HepG2 (cell line): ENCODE data around the gene HYAL2.

Source experiments
- DR1 ChIP-seq: sonication (generic); formaldehyde crosslinking; IDR thresholded peaks from 2 replicates; pipeline ENCODE4 v1.8.0; 2021; ENCODE audit warnings: mild to moderate bottlenecking, missing genetic modification reagents, inconsistent platforms
- HDAC6 ChIP-seq: fragments of 200-600 bp; sonication (generic); IDR thresholded peaks from 2 replicates; pipeline ENCODE4 v1.7.0; 2017; ENCODE audit warnings: mild to moderate bottlenecking, antibody characterized with exemption, low read length, low read depth
- RORA ChIP-seq: sonication (generic); formaldehyde crosslinking; IDR thresholded peaks from 2 replicates; pipeline ENCODE4 v1.5.0; 2020; ENCODE audit warnings: mild to moderate bottlenecking, missing genetic modification reagents, moderate library complexity
- SPEN ChIP-seq: sonication (generic); formaldehyde crosslinking; IDR thresholded peaks from 2 replicates; pipeline ENCODE4 v1.5.1; 2020; ENCODE audit warnings: low read depth, mild to moderate bottlenecking, missing genetic modification reagents
- TEAD2 ChIP-seq: sonication (generic); formaldehyde crosslinking; IDR thresholded peaks from 2 replicates; pipeline ENCODE4 v1.9.0; 2021; ENCODE audit warnings: missing genetic modification reagents
- U2AF2 ChIP-seq: fragments of 200-400 bp; formaldehyde crosslinking; IDR thresholded peaks from 2 replicates; pipeline ENCODE4 v1.6.1; 2017; ENCODE audit warnings: low read depth, mild to moderate bottlenecking, low read length
- ZNF343 ChIP-seq: sonication (generic); formaldehyde crosslinking; IDR thresholded peaks from 2 replicates; pipeline ENCODE4 v1.4.0; 2020; ENCODE audit warnings: mild to moderate bottlenecking, missing genetic modification reagents
- ZNF496 ChIP-seq: sonication (generic); formaldehyde crosslinking; IDR thresholded peaks from 2 replicates; pipeline ENCODE4 v1.8.1; 2023; ENCODE audit warnings: mild to moderate bottlenecking, moderate library complexity, missing genetic modification reagents; ENCODE audit not compliant: insufficient replicate concordance
- ZNF616 ChIP-seq: sonication (generic); formaldehyde crosslinking; IDR thresholded peaks from 2 replicates; pipeline ENCODE4 v1.5.0; 2020; ENCODE audit warnings: low read depth, mild to moderate bottlenecking, missing genetic modification reagents
- ZNF660 ChIP-seq: sonication (generic); formaldehyde crosslinking; IDR thresholded peaks from 2 replicates; pipeline ENCODE4 v1.5.1; 2020; ENCODE audit warnings: mild to moderate bottlenecking, low read depth, missing genetic modification reagents, borderline replicate concordance

DNA sequence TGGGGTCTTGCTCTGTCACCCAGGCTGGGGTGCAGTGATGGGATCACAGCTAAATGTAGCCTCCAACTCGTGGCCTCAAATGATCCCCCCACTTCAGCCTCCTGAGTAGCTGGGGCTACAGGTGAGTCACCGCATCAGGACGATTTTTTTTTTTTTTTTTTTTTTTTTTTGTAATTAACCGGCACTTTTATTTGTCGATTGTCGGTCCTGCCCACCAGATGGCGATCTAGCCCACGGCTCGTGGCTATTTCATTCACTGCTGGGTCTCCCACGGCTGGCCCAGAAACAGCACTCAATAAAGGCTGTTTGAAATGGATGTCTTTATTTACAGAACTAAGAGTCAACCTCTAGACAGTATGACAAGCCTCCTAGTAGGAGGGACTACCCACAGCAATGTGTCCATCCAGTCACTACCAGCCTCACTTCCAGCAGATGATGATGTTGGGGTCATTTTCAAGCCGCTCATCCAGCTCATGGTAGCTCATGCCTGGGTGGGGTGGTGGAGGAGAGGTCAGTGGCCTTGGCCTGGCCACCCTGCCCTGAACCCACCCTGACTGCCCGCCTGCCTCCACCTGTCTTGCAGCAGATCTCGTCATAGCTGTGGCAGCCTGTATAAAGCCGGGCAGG, 24.8 kb upstream of the HYAL2 start:
- TF ChIP-seq ZNF496 = no peak
- no peak for TF ChIP-seq ZNF616 (CRISPR knock-in tag)
- TF ChIP-seq U2AF2 = no peak
- no peak for TF ChIP-seq ZNF343 (CRISPR knock-in tag)
- TF ChIP-seq TEAD2 (CRISPR knock-in tag) = no peak
- TF ChIP-seq DR1 (CRISPR knock-in tag) = no peak
- TF ChIP-seq ZNF660 (CRISPR knock-in tag) = no peak
- TF ChIP-seq HDAC6 = no peak
- no peak for TF ChIP-seq RORA (CRISPR knock-in tag)
- no peak for TF ChIP-seq SPEN (CRISPR knock-in tag)
